Endothelial cell of umbilical vein (primary cell): ENCODE data around the gene SPTB. TPM values are rescaled to one million over a fixed set of nuclear protein-coding genes. Genes with fewer than 3 reads are reported as not detected.

Source experiments
- BruUV-seq: library from RNA; stranded (reverse); fragments of 400-500 nt; replicated peaks from 2 replicates; lab custom pipeline; 2021; lab: Mats Ljungman, UMichigan
- CTCF ChIA-PET: fragments of 300-600, 350-600 bp; sonication (Branson Sonifier 250); formaldehyde crosslinking; loops from one replicate; lab custom pipeline; 2021; ENCODE audit warnings: antibody characterized with exemption, inconsistent platforms; lab: Charles Lee
- POLR2A ChIA-PET: fragments of 300-600, 350-600 bp; sonication (Branson Sonifier 250); formaldehyde crosslinking; loops from one replicate; lab custom pipeline; 2021; ENCODE audit warnings: antibody characterized with exemption, inconsistent platforms; lab: Charles Lee
- DNase-seq: peaks from one replicate; pipeline ENCODE4 v3.0.0-alpha.2; 2011; ENCODE audit warnings: low read depth, low spot score
- FAIRE-seq: peaks from 2 replicates; lab custom pipeline; 2011; peaks lifted over from hg19 to GRCh38; lab: Jason Lieb, UNC
- H2AFZ ChIP-seq: 2 replicates; pipeline ENCODE4 v1.6.0; 2012; ENCODE audit warnings: low read depth, low read length, control low read depth, inconsistent platforms
- H3K27ac ChIP-seq: 2 replicates; pipeline ENCODE4 v1.5.1; 2011; ENCODE audit warnings: low read depth, mild to moderate bottlenecking, control low read depth, low read length, moderate library complexity; ENCODE audit not compliant: insufficient read depth
- H3K27me3 ChIP-seq, 2 experiments: 2 replicates each; pipeline versions ENCODE4 v1.6.0 to v1.6.1; 2011; ENCODE audit warnings: low read length in 2 of 2, mixed read lengths in 1 of 2; ENCODE audit not compliant: control insufficient read depth in 2 of 2, insufficient read depth in 2 of 2
- H3K36me3 ChIP-seq, 2 experiments: 2 replicates in 1 of 2; 3 replicates in 1 of 2; pipeline ENCODE4 v1.5.1; 2011; ENCODE audit warnings: low read length in 2 of 2, mild to moderate bottlenecking in 1 of 2, moderate library complexity in 1 of 2; ENCODE audit not compliant: control insufficient read depth in 2 of 2, insufficient read depth in 2 of 2; ENCODE audit errors: extremely low read depth in 1 of 2
- H3K4me1 ChIP-seq: 3 replicates; pipeline ENCODE4 v1.5.1; 2011; ENCODE audit warnings: mild to moderate bottlenecking, low read length; ENCODE audit not compliant: control insufficient read depth, insufficient read depth; ENCODE audit errors: extremely low read depth
- H3K4me2 ChIP-seq: 2 replicates; pipeline ENCODE4 v1.6.1; 2011; ENCODE audit warnings: low read length, control low read depth, mixed read lengths; ENCODE audit not compliant: insufficient read depth
- H3K4me3 ChIP-seq, 3 experiments: fragments of 200-600 bp in 1 of 3; sonication (generic), shearing (Covaris generic) in 1 of 3; replicated peaks in 1 of 3; 2 replicates each; pipeline ENCODE4 v1.5.1; 2011 to 2016; ENCODE audit warnings: control low read depth in 3 of 3, low read length in 3 of 3, mild to moderate bottlenecking in 2 of 3, inconsistent platforms in 1 of 3, low read depth in 1 of 3, moderate library complexity in 1 of 3; ENCODE audit not compliant: insufficient read depth in 1 of 3
- H3K79me2 ChIP-seq: 2 replicates; pipeline ENCODE4 v1.6.0; 2012; ENCODE audit warnings: low read length, inconsistent platforms; ENCODE audit not compliant: control insufficient read depth, insufficient read depth
- H3K9ac ChIP-seq: replicated peaks from 2 replicates; pipeline ENCODE3; 2011; ENCODE audit warnings: low read length, control low read depth; ENCODE audit not compliant: insufficient read depth; ENCODE audit errors: extremely low read depth
- H3K9me1 ChIP-seq: replicated peaks from 3 replicates; pipeline ENCODE4 v1.6.0; 2011; ENCODE audit warnings: mild to moderate bottlenecking, low read length; ENCODE audit not compliant: control insufficient read depth, insufficient read depth; ENCODE audit errors: extremely low read depth
- H3K9me3 ChIP-seq: replicated peaks from 2 replicates; pipeline ENCODE4 v1.5.1; 2012; ENCODE audit warnings: low read length, inconsistent platforms; ENCODE audit not compliant: control insufficient read depth, insufficient read depth
- H4K20me1 ChIP-seq: replicated peaks from 2 replicates; pipeline ENCODE3; 2011; ENCODE audit warnings: mild to moderate bottlenecking, low read length; ENCODE audit not compliant: control insufficient read depth, insufficient read depth; ENCODE audit errors: extremely low read depth
- EZH2 ChIP-seq: IDR thresholded peaks from 2 replicates; pipeline ENCODE4 v1.6.1; 2012; ENCODE audit warnings: borderline replicate concordance, low read depth, mild to moderate bottlenecking, moderate library complexity, low read length, inconsistent platforms; ENCODE audit not compliant: severe bottlenecking
- GATA2 ChIP-seq: IDR thresholded peaks from 2 replicates; pipeline ENCODE4 v1.7.0; 2011; ENCODE audit warnings: low read depth, mild to moderate bottlenecking, moderate library complexity, mixed read lengths, low read length; ENCODE audit not compliant: insufficient read length, insufficient read depth
- POLR2A ChIP-seq: IDR thresholded peaks from 2 replicates; pipeline ENCODE4 v1.6.1; 2012; ENCODE audit warnings: low read depth, mild to moderate bottlenecking, control low read depth, low read length
- dilution Hi-C: fragments of 300-500 bp; cut with MboI; formaldehyde crosslinking; loops from one replicate; pipeline ENCODE4 v1.15.0; 2019; ENCODE audit warnings: low sequenced_read_pairs; ENCODE audit not compliant: extremely low pct_ligation_motif_present
- intact Hi-C: fragments of 100-400 bp; cut with micrococcal nuclease; formaldehyde crosslinking; loops from one replicate; pipeline ENCODE4 v1.10.0; 2022
- polyA plus RNA-seq, 4 experiments: library from polyadenylated mRNA; depleted of rRNA in 3 of 4; stranded (reverse) in 3 of 4; unstranded in 1 of 4; fragments of >200 nt; gene quantifications; 2 replicates each; pipeline versions ENCODE4 v1.2.1 to v1.2.3, GENCODE V29; 2011 to 2012; ENCODE audit warnings: missing spikeins in 1 of 4
- total RNA-seq: library from RNA; stranded (reverse); gene quantifications from 2 replicates; pipeline ENCODE4 v1.2.3, GENCODE V29; 2021
- TF ChIP-seq, protein P1 (sequence below), 2 donors: IDR thresholded peaks; 1 replicate in 1 of 2; 2 replicates in 1 of 2; pipeline ENCODE4 v1.5.1; 2011; ENCODE audit warnings: low read length in 2 of 2, mild to moderate bottlenecking in 2 of 2, moderate library complexity in 2 of 2, control low read depth in 1 of 2, inconsistent platforms in 1 of 2, low read depth in 1 of 2; ENCODE audit not compliant: insufficient read depth in 1 of 2; ENCODE audit errors: extremely low read depth in 1 of 2
- TF ChIP-seq, protein P2 (sequence below): IDR thresholded peaks from 2 replicates; pipeline ENCODE4 v1.6.1; 2011; ENCODE audit not compliant: insufficient read depth, insufficient read length

SPTB gene
- total and polyA plus RNA-seq, 2 donors (not counting 3 experiments of a cell fraction or from before 2014, with no cell fraction given): 0.03 to 0.07 TPM

DNA sequence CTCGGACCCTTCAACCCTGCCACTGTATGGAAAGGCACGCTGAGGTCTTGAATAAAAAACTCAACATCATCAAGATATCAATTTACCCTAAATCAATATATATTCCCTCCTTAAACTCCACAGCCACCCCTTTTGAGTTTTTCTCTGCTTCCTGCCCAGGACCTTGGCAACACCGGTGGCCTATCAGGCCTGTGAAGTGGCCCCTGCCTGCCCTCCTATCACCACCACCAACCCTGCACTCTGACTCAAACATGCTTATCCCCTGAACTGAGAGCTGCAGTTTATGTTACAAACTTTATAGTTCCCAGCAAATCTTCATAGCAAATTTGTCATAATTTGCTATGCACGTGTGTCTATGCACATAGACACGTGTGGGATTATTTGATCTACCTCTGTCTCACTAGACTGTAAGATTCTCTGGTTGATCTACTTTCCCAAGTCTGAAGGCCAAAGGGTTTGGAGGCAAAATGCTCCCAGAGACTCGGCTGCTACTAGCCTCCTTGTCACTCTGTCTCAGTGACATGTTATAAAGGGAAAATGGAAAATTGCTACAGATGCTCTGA is 63.4 kb downstream of the SPTB start:
- ChIA-PET CTCF (interaction anchor here (1.1 kb wide), 1 partner anchor 204 kb away, joined by 4 read pairs; no protein-coding TSS in a partner anchor), POLR2A (no interaction called here)
- no TSS peak for BruUV-seq
- Histone ChIP-seq H3K36me3 (no peaks in the 10 kb centered on the region), H3K9me3 (no peaks in the 10 kb centered on the region), H3K9ac (no peak overlapping the region), H3K27me3 (peaks cover 24 to 33% of the 10 kb centered on the region in 2 experiments), H2AFZ (no peak overlapping the region), H3K4me2 (no peak overlapping the region), H3K9me1 (no peaks in the 10 kb centered on the region), H3K4me3 (no peak overlapping the region), H3K79me2 (no peaks in the 10 kb centered on the region), H3K27ac (no peak overlapping the region), H4K20me1 (no peaks in the 10 kb centered on the region), H3K4me1 (no peaks in the 10 kb centered on the region)
- FAIRE-seq (no peak), DNase-seq (no peak)
- intact Hi-C loops (no loop called here), dilution Hi-C loops (no loop called here)
- TF ChIP-seq EZH2 (no peak), GATA2 (no peak), POLR2A (no peak)
- TF ChIP-seq, protein P1, sequence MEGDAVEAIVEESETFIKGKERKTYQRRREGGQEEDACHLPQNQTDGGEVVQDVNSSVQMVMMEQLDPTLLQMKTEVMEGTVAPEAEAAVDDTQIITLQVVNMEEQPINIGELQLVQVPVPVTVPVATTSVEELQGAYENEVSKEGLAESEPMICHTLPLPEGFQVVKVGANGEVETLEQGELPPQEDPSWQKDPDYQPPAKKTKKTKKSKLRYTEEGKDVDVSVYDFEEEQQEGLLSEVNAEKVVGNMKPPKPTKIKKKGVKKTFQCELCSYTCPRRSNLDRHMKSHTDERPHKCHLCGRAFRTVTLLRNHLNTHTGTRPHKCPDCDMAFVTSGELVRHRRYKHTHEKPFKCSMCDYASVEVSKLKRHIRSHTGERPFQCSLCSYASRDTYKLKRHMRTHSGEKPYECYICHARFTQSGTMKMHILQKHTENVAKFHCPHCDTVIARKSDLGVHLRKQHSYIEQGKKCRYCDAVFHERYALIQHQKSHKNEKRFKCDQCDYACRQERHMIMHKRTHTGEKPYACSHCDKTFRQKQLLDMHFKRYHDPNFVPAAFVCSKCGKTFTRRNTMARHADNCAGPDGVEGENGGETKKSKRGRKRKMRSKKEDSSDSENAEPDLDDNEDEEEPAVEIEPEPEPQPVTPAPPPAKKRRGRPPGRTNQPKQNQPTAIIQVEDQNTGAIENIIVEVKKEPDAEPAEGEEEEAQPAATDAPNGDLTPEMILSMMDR (IDR thresholded peaks at IDR 0.05; ENCODE audit: extremely low read depth in 1 of 2, insufficient read depth in 1 of 2, low read depth in 1 of 2, low read length in 2 of 2): no peak
- TF ChIP-seq, protein P2, sequence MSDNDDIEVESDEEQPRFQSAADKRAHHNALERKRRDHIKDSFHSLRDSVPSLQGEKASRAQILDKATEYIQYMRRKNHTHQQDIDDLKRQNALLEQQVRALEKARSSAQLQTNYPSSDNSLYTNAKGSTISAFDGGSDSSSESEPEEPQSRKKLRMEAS: no peak
